ENCODE measurements around the gene KLF6. TPM values are rescaled to one million over a fixed set of nuclear protein-coding genes. Genes with fewer than 3 reads are reported as not detected.

The KLF6 gene
- total and polyA plus RNA-seq, 9 of the 15 experiments (the other 6 are each of a cell fraction or from before 2014, with no cell fraction given): 3.2 to 23.9 (median 8.0) TPM

- ATAC-seq (no peak), DNase-seq (ENCODE audit: extremely low read depth in 1 of 4, low spot score in 3 of 4) (no peak), FAIRE-seq (no peak)
- no peaks in the 10 kb centered on the region for H3K27me3 ChIP-seq (ENCODE audit: control insufficient read depth in 2 of 2, insufficient read depth in 2 of 2, low read length in 2 of 2)
- H3K9ac ChIP-seq (ENCODE audit: insufficient read depth in 1 of 2, low read depth in 2 of 2, low read length in 2 of 2): no peak overlapping the region
- ChIA-PET POLR2A (interaction anchor here (0.7 to 1.6 kb wide), 2 partner anchors 28 to 49 kb away, joined by 3 to 9 read pairs; partner anchors contain the start of gene KLF6), CTCF (ENCODE audit: low intra/inter-chr PET ratio) (no interaction called here)
- peaks cover 6 to 33% of the 10 kb centered on the region in 2 experiments; a peak in 4 of 5 replicates for H3K4me1 ChIP-seq (replicated peaks in 1 of 2; ENCODE audit: control insufficient read depth in 2 of 2, insufficient read depth in 2 of 2, low read length in 2 of 2)
- no peaks in the 10 kb centered on the region for H3K79me2 ChIP-seq (ENCODE audit: control insufficient read depth, insufficient read depth, low read length)
- no peak overlapping the region for H3K4me2 ChIP-seq (ENCODE audit: insufficient read depth, low read length)
- in situ Hi-C loops (cut with MboI) (no loop called here), intact Hi-C loops (cut with micrococcal nuclease) (no loop called here)
- no peaks in the 10 kb centered on the region for H3K9me1 ChIP-seq (ENCODE audit: control insufficient read depth, insufficient read depth, low read length)
- no peak overlapping the region for H3K27ac ChIP-seq (ENCODE audit: extremely low read depth, low read depth, low read length)
- BruUV-seq (replicated peaks): no TSS peak
- WGBS (ENCODE audit: insufficient coverage, low coverage, missing lambda C conversion rate): 90% methylated on average over 6 of the region's 6 CpGs
- no peak overlapping the region; the same call in 1 of the 2 replicates for H2AFZ ChIP-seq (ENCODE audit: low read depth, low read length)
- H3K9me3 ChIP-seq (replicated peaks; ENCODE audit: control insufficient read depth, insufficient read depth, low read depth, low read length): no peaks in the 10 kb centered on the region
- no peak overlapping the region for H3K4me3 ChIP-seq
- H3K36me3 ChIP-seq (ENCODE audit: control insufficient read depth, insufficient read depth, low read length): no peaks in the 10 kb centered on the region
- TF ChIP-seq, protein P1, sequence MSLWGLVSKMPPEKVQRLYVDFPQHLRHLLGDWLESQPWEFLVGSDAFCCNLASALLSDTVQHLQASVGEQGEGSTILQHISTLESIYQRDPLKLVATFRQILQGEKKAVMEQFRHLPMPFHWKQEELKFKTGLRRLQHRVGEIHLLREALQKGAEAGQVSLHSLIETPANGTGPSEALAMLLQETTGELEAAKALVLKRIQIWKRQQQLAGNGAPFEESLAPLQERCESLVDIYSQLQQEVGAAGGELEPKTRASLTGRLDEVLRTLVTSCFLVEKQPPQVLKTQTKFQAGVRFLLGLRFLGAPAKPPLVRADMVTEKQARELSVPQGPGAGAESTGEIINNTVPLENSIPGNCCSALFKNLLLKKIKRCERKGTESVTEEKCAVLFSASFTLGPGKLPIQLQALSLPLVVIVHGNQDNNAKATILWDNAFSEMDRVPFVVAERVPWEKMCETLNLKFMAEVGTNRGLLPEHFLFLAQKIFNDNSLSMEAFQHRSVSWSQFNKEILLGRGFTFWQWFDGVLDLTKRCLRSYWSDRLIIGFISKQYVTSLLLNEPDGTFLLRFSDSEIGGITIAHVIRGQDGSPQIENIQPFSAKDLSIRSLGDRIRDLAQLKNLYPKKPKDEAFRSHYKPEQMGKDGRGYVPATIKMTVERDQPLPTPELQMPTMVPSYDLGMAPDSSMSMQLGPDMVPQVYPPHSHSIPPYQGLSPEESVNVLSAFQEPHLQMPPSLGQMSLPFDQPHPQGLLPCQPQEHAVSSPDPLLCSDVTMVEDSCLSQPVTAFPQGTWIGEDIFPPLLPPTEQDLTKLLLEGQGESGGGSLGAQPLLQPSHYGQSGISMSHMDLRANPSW (CRISPR knock-in tag; IDR thresholded peaks at IDR 0.05): no peak
- no peak for TF ChIP-seq RBM15 (IDR thresholded peaks at IDR 0.05; ENCODE audit: insufficient read depth, low read length)
- no peak for TF ChIP-seq SIN3B (IDR thresholded peaks at IDR 0.05; ENCODE audit: low read depth)
- TF ChIP-seq ELK3 (CRISPR knock-in tag; IDR thresholded peaks at IDR 0.05): no peak
- H4K20me1 ChIP-seq (replicated peaks; ENCODE audit: control insufficient read depth, insufficient read depth, low read length): no peaks in the 10 kb centered on the region
These were observed 49.4 kb upstream of the KLF6 start for GRCh38 chr10:3834404-3834803.

All from K562 (cell line).